NAMALWA (cell line): ENCODE measurements around the gene METTL25B.
"Not testable (repeated sequence)": the region's sequence is repeated elsewhere in the genome, so short reads cannot be mapped to it uniquely, and the experiment has no call there.

Source experiments
- DNase-seq: peaks from one replicate; pipeline ENCODE4 v3.0.0-alpha.2; 2015; ENCODE audit warnings: low spot score

The METTL25B gene

GRCh38 chr1:156748670-156749418 lies 20.6 kb downstream of the METTL25B start:
- no peak for DNase-seq

GRCh38 chr1:156749419-156750118 lies 21.3 kb downstream of the METTL25B start:
- DNase-seq, result peak; percentile 55

- peak; percentile 55 for DNase-seq
These were observed 22.0 kb downstream of the METTL25B start for GRCh38 chr1:156750191-156750672.

- DNase-seq, result peak; percentile 61
These were observed 22.6 kb downstream of the METTL25B start for GRCh38 chr1:156750711-156751450.

GRCh38 chr1:156751451-156751756 lies 23.1 kb downstream of the METTL25B start, which contains the start of gene HDGF:
TSS of gene HDGF (minus strand) at chr1:156751675. CDS start at chr1:156751429, 246 bp downstream.
- no peak for DNase-seq

- peak; percentile 97 for DNase-seq
These were observed 23.6 kb downstream of the METTL25B start for GRCh38 chr1:156751757-156752481.

GRCh38 chr1:156752843-156753482 lies 24.7 kb downstream of the METTL25B start:
- DNase-seq, result peak; percentile 56

GRCh38 chr1:156754219-156754618 lies 25.9 kb downstream of the METTL25B start:
- no peak for DNase-seq

GRCh38 chr1:156755527-156755950 lies 27.3 kb downstream of the METTL25B start:
- DNase-seq, result no peak

- DNase-seq, result no peak
These were observed 28.1 kb downstream of the METTL25B start for GRCh38 chr1:156756355-156756754.

- DNase-seq, result not testable (repeated sequence)
These were observed 29.4 kb downstream of the METTL25B start for GRCh38 chr1:156757572-156758253.

GRCh38 chr1:156760092-156760795 lies 32.0 kb downstream of the METTL25B start:
- no peak for DNase-seq

GRCh38 chr1:156760796-156761104 lies 32.5 kb downstream of the METTL25B start:
- DNase-seq, result no peak

GRCh38 chr1:156765136-156765535 lies 36.9 kb downstream of the METTL25B start:
- not testable (repeated sequence) for DNase-seq

GRCh38 chr1:156765666-156766065 lies 37.4 kb downstream of the METTL25B start:
- DNase-seq, result no peak

GRCh38 chr1:156766298-156767100 lies 38.2 kb downstream of the METTL25B start:
- DNase-seq, result no peak

- DNase-seq, result peak; percentile 100
These were observed 39.0 kb downstream of the METTL25B start, which contains the start of gene PRCC for GRCh38 chr1:156767101-156767878. TSS of gene PRCC (plus strand) at chr1:156767535. CDS start at chr1:156767772, 237 bp downstream.

GRCh38 chr1:156767879-156768604 lies 39.8 kb downstream of the METTL25B start:
- DNase-seq, result peak; percentile 49
